HEK293 (cell line): ENCODE data around the gene PITPNC1.

Experiments used
- CTCF ChIA-PET: fragments of 350-600 bp; formaldehyde crosslinking; extraction: SDS; loops from one replicate; lab custom pipeline; 2021; ENCODE audit warnings: antibody characterized with exemption; lab: Yijun Ruan, JAX
- POLR2A ChIA-PET: fragments of 300-600 bp; formaldehyde crosslinking; extraction: SDS; loops from one replicate; lab custom pipeline; 2020; ENCODE audit warnings: antibody characterized with exemption, inconsistent platforms; lab: Yijun Ruan, JAX
- H3K27ac ChIP-seq: fragments of 200-500 bp; sonication (Bioruptor generic); 2 replicates; pipeline ENCODE4 v1.5.1; 2014; ENCODE audit warnings: low read depth, low read length, control low read depth, inconsistent platforms; ENCODE audit errors: extremely low read depth
- H3K36me3 ChIP-seq, 2 experiments: fragments of 200-500 bp in 1 of 2; sonication (Bioruptor generic) in 1 of 2; 1 replicate in 1 of 2; 2 replicates in 1 of 2; pipeline ENCODE4 v1.5.1; 2014 to 2017; ENCODE audit warnings: inconsistent platforms in 2 of 2, low read length in 2 of 2; ENCODE audit not compliant: control insufficient read depth in 2 of 2, insufficient read depth in 1 of 2
- H3K4me1 ChIP-seq: fragments of 200-500 bp; sonication (Bioruptor generic); 2 replicates; pipeline ENCODE4 v1.5.1; 2014; ENCODE audit warnings: mild to moderate bottlenecking, low read length, inconsistent platforms; ENCODE audit not compliant: control insufficient read depth, insufficient read depth
- H3K4me3 ChIP-seq: 2 replicates; pipeline ENCODE4 v1.5.1; 2011; ENCODE audit warnings: low read depth, mild to moderate bottlenecking, control low read depth, low read length, moderate library complexity
- H3K9me3 ChIP-seq: fragments of 200-500 bp; sonication (Bioruptor generic); 2 replicates; pipeline ENCODE4 v1.5.1; 2014; ENCODE audit warnings: low read depth, low read length, inconsistent platforms; ENCODE audit not compliant: control insufficient read depth, insufficient read depth
- BCL11B ChIP-seq: fragments of 450-650 bp; formaldehyde crosslinking; IDR thresholded peaks from 2 replicates; pipeline ENCODE4 v1.5.1; 2016; ENCODE audit warnings: low read depth, missing biosample characterization, missing genetic modification characterization
- IKZF3 ChIP-seq: fragments of 450-650 bp; IDR thresholded peaks from 2 replicates; pipeline ENCODE4 v1.5.0; 2018; ENCODE audit warnings: missing biosample characterization, mild to moderate bottlenecking, missing genetic modification characterization, moderate library complexity
- KLF9 ChIP-seq: fragments of 450-650 bp; formaldehyde crosslinking; IDR thresholded peaks from 2 replicates; pipeline ENCODE4 v1.5.1; 2016; ENCODE audit warnings: missing biosample characterization, missing genetic modification characterization, low read depth
- PRDM1 ChIP-seq: fragments of 450-650 bp; formaldehyde crosslinking; IDR thresholded peaks from 2 replicates; pipeline ENCODE4; 2016; ENCODE audit warnings: missing biosample characterization, missing genetic modification characterization
- SP3 ChIP-seq: fragments of 450-650 bp; formaldehyde crosslinking; IDR thresholded peaks from 2 replicates; pipeline ENCODE4 v1.5.1; 2016; ENCODE audit warnings: missing biosample characterization, missing genetic modification characterization
- TCF7L2 ChIP-seq: IDR thresholded peaks from 2 replicates; pipeline ENCODE4 v1.6.1; 2011; ENCODE audit warnings: low read depth, mild to moderate bottlenecking, inconsistent platforms, low read length, moderate library complexity, borderline replicate concordance
- ZFP37 ChIP-seq: fragments of 450-650 bp; formaldehyde crosslinking; IDR thresholded peaks from 2 replicates; pipeline ENCODE4 v1.5.1; 2016; ENCODE audit warnings: missing biosample characterization, missing genetic modification characterization
- ZFP41 ChIP-seq: fragments of 450-650 bp; formaldehyde crosslinking; IDR thresholded peaks from 2 replicates; pipeline ENCODE4 v1.5.1; 2016; ENCODE audit warnings: missing biosample characterization, missing genetic modification characterization, borderline replicate concordance
- ZNF112 ChIP-seq: fragments of 450-650 bp; formaldehyde crosslinking; IDR thresholded peaks from 2 replicates; pipeline ENCODE4 v1.5.0; 2017; ENCODE audit warnings: missing biosample characterization, missing genetic modification characterization
- ZNF354C ChIP-seq: fragments of 450-650 bp; formaldehyde crosslinking; IDR thresholded peaks from 2 replicates; pipeline ENCODE4 v1.5.1; 2016; ENCODE audit warnings: missing biosample characterization, missing genetic modification characterization, low read depth, borderline replicate concordance
- ZNF544 ChIP-seq: fragments of 450-650 bp; formaldehyde crosslinking; IDR thresholded peaks from 2 replicates; pipeline ENCODE4 v1.5.0; 2017; ENCODE audit warnings: missing biosample characterization, missing genetic modification characterization
- ZNF571 ChIP-seq: fragments of 450-650 bp; formaldehyde crosslinking; IDR thresholded peaks from 2 replicates; pipeline ENCODE4 v1.5.0; 2017; ENCODE audit warnings: missing biosample characterization, missing genetic modification characterization
- ZNF596 ChIP-seq: fragments of 450-650 bp; IDR thresholded peaks from 2 replicates; pipeline ENCODE4 v1.5.0; 2018; ENCODE audit warnings: missing biosample characterization, mild to moderate bottlenecking, missing genetic modification characterization, moderate library complexity
- ZNF654 ChIP-seq: fragments of 450-650 bp; formaldehyde crosslinking; IDR thresholded peaks from 2 replicates; pipeline ENCODE4 v1.5.1; 2016; ENCODE audit warnings: low read depth, missing biosample characterization, missing genetic modification characterization
- ZNF660 ChIP-seq: fragments of 450-650 bp; IDR thresholded peaks from 2 replicates; pipeline ENCODE4 v1.5.1; 2018; ENCODE audit warnings: missing biosample characterization, mild to moderate bottlenecking, missing genetic modification characterization
- ZNF670 ChIP-seq: fragments of 450-650 bp; formaldehyde crosslinking; IDR thresholded peaks from 2 replicates; pipeline ENCODE4 v1.5.1; 2016; ENCODE audit warnings: missing biosample characterization, missing genetic modification characterization, low read depth
- ZNF692 ChIP-seq: fragments of 450-650 bp; formaldehyde crosslinking; IDR thresholded peaks from 2 replicates; pipeline ENCODE4 v1.5.1; 2016; ENCODE audit warnings: missing biosample characterization, missing genetic modification characterization
- ZNF707 ChIP-seq: fragments of 450-650 bp; formaldehyde crosslinking; IDR thresholded peaks from 2 replicates; pipeline ENCODE4 v1.5.1; 2016; ENCODE audit warnings: missing biosample characterization, missing genetic modification characterization
- ZNF785 ChIP-seq: fragments of 450-650 bp; formaldehyde crosslinking; IDR thresholded peaks from 2 replicates; pipeline ENCODE4 v1.5.1; 2016; ENCODE audit warnings: missing biosample characterization, missing genetic modification characterization
- ZSCAN23 ChIP-seq: fragments of 450-650 bp; formaldehyde crosslinking; IDR thresholded peaks from 2 replicates; pipeline ENCODE4 v1.5.1; 2016; ENCODE audit warnings: missing biosample characterization, missing genetic modification characterization
- TF ChIP-seq, protein P1 (sequence below): fragments of 450-650 bp; formaldehyde crosslinking; conservative IDR thresholded peaks from 2 replicates; pipeline ENCODE4 v1.5.1; 2016; ENCODE audit warnings: low read depth, missing biosample characterization, missing genetic modification characterization

The PITPNC1 gene

GRCh38 chr17:67687511-67687910 lies 310.4 kb downstream of the PITPNC1 start:
- no peak for TF ChIP-seq ZNF707
- TF ChIP-seq ZSCAN23 (tag by site-specific recombination), result no peak
- no peak for TF ChIP-seq ZNF670 (tag by site-specific recombination)
- no peak for TF ChIP-seq ZFP37 (tag by site-specific recombination)
- TF ChIP-seq ZNF785, result no peak
- no peak for TF ChIP-seq ZFP41 (tag by site-specific recombination)
- no peak for TF ChIP-seq BCL11B (tag by site-specific recombination)
- TF ChIP-seq, protein P1, sequence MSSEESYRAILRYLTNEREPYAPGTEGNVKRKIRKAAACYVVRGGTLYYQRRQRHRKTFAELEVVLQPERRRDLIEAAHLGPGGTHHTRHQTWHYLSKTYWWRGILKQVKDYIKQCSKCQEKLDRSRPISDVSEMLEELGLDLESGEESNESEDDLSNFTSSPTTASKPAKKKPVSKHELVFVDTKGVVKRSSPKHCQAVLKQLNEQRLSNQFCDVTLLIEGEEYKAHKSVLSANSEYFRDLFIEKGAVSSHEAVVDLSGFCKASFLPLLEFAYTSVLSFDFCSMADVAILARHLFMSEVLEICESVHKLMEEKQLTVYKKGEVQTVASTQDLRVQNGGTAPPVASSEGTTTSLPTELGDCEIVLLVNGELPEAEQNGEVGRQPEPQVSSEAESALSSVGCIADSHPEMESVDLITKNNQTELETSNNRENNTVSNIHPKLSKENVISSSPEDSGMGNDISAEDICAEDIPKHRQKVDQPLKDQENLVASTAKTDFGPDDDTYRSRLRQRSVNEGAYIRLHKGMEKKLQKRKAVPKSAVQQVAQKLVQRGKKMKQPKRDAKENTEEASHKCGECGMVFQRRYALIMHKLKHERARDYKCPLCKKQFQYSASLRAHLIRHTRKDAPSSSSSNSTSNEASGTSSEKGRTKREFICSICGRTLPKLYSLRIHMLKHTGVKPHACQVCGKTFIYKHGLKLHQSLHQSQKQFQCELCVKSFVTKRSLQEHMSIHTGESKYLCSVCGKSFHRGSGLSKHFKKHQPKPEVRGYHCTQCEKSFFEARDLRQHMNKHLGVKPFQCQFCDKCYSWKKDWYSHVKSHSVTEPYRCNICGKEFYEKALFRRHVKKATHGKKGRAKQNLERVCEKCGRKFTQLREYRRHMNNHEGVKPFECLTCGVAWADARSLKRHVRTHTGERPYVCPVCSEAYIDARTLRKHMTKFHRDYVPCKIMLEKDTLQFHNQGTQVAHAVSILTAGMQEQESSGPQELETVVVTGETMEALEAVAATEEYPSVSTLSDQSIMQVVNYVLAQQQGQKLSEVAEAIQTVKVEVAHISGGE, result no peak
- TF ChIP-seq PRDM1 (tag by site-specific recombination), result no peak
- TF ChIP-seq ZNF654 (tag by site-specific recombination), result no peak
- TF ChIP-seq ZNF112, result no peak
- no peak for TF ChIP-seq ZNF544 (tag by site-specific recombination)
- no peak for TF ChIP-seq ZNF571
- TF ChIP-seq, all 188 proteins: peak for 0
- no peaks in the 10 kb centered on the region for H3K4me1 ChIP-seq
- no peaks in the 10 kb centered on the region for H3K9me3 ChIP-seq
- no peak overlapping the region for H3K4me3 ChIP-seq
- H3K27ac ChIP-seq, result no peak overlapping the region
- no peaks in the 10 kb centered on the region; a peak in 1 of 3 replicates for H3K36me3 ChIP-seq
- ChIA-PET POLR2A (interaction anchor here (0.9 to 1.0 kb wide), 2 partner anchors 9 to 12 kb away, joined by 3 to 7 read pairs; no protein-coding TSS in a partner anchor), CTCF (interaction anchor here (0.6 to 4.3 kb wide), 14 partner anchors 9 to 1000 kb away, joined by 3 to 24 read pairs (median 4); no protein-coding TSS in a partner anchor)

DNA sequence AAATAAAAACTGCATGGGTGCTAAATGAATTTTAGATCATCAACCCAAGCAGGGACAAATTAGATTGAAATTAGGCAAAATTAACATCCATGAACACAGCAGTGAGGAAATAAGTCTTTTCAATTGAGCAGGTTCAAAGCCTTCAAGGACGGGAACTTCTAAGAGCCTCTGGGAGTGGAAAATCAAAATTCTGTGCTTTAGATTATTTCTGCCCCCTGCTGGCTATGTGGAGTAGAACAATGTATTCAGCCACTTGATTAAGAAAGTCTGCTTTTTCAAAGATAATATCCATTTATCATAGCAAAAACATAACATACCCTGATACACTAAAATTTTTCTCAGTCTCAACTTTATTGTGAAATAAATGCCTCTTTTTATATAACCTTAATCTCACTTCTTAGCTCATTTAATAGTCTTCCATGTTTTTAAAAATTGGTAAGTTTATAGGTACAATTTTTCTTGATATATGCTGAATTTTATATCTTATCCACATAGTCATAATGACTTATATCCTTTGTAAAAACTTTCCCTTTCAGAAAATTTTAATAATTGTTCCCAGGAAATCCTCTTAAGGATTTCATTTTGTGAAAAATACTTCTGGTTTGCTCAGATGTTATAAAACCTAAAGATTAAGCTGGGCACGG lies 312.6 kb downstream of the PITPNC1 start:
- Histone ChIP-seq H3K27ac (no peak overlapping the region), H3K36me3 (no peaks in the 10 kb centered on the region; a peak in 1 of 3 replicates), H3K4me1 (no peaks in the 10 kb centered on the region), H3K4me3 (no peak overlapping the region), H3K9me3 (no peaks in the 10 kb centered on the region)
- no peak for TF ChIP-seq SP3 (tag by site-specific recombination)
- TF ChIP-seq ZNF654 (tag by site-specific recombination), result peak; percentile 58
- TF ChIP-seq KLF9 (tag by site-specific recombination), result no peak
- TF ChIP-seq IKZF3 (tag by site-specific recombination), result 0 out of 2 replicates have a peak, but pooled peaks have one; percentile 35
- TF ChIP-seq ZNF354C (tag by site-specific recombination), result no peak
- 0 out of 2 replicates have a peak, but pooled peaks have one; percentile 34 for TF ChIP-seq TCF7L2
- no peak for TF ChIP-seq ZNF596
- no peak for TF ChIP-seq ZNF692 (tag by site-specific recombination)
- TF ChIP-seq ZNF660 (tag by site-specific recombination), result peak; percentile 22; the same call in 1 of the 2 replicates
- CTCF ChIA-PET, result interaction anchor here (0.5 to 2.0 kb wide), 27 partner anchors 9 to 976 kb away, joined by 3 to 19 read pairs (median 5); no protein-coding TSS in a partner anchor
- POLR2A ChIA-PET, result no interaction called here
